Activated CD8-positive, alpha-beta T cell treated with anti-CD3 and anti-CD28 coated beads for 36 hours (primary cell): ENCODE data around the gene LPAR1. TPM values are rescaled to one million over a fixed set of nuclear protein-coding genes. Genes with fewer than 3 reads are reported as not detected.

Experiments
- ATAC-seq: fragments of 200-7000 bp; cut with Tn5 transposase; one replicate; pipeline ENCODE4 v1.10.0; 2021; ENCODE audit warnings: mild to moderate bottlenecking, moderate library complexity
- CTCF ChIA-PET: fragments of 350-600 bp; sonication (Branson Sonifier 250); formaldehyde crosslinking; loops from one replicate; lab custom pipeline; 2021; ENCODE audit warnings: antibody characterized with exemption; lab: Charles Lee
- POLR2A ChIA-PET: fragments of 350-600 bp; sonication (Branson Sonifier 250); formaldehyde crosslinking; loops from one replicate; lab custom pipeline; 2021; ENCODE audit warnings: antibody characterized with exemption; lab: Charles Lee
- DNase-seq: peaks from one replicate; pipeline ENCODE4 v3.0.0-alpha.2; 2020
- H3K27ac Mint-ChIP-seq: one replicate; pipeline ENCODE4 v1.8.0; 2021; ENCODE audit warnings: mild to moderate bottlenecking, mixed read lengths
- H3K27me3 Mint-ChIP-seq: one replicate; pipeline ENCODE4 v1.8.0; 2021; ENCODE audit warnings: mixed read lengths
- H3K36me3 Mint-ChIP-seq: one replicate; pipeline ENCODE4 v1.8.0; 2021; ENCODE audit warnings: low read depth, mixed read lengths
- H3K4me1 Mint-ChIP-seq: one replicate; pipeline ENCODE4 v1.8.0; 2021; ENCODE audit warnings: low read depth, mixed read lengths
- H3K4me3 Mint-ChIP-seq: one replicate; pipeline ENCODE4 v1.8.0; 2021; ENCODE audit warnings: mild to moderate bottlenecking, moderate library complexity, mixed read lengths
- H3K9me3 Mint-ChIP-seq: one replicate; pipeline ENCODE4 v1.8.0; 2021; ENCODE audit warnings: mixed read lengths
- intact Hi-C: fragments of 100-400 bp; cut with micrococcal nuclease; formaldehyde crosslinking; loops from one replicate; pipeline ENCODE4 v1.10.0; 2022
- total RNA-seq, 2 experiments: library from RNA; stranded (reverse); gene quantifications; one replicate each; pipeline ENCODE4 v1.2.3, GENCODE V29; 2021
- TF ChIP-seq, protein P1 (sequence below): fragments of 200-600 bp; IDR thresholded peaks from one replicate; pipeline ENCODE4 v1.8.0; 2022; ENCODE audit warnings: antibody characterized with exemption, mild to moderate bottlenecking

The LPAR1 gene
- total RNA-seq, 2 experiments from 2014 or later: not detected

DNA sequence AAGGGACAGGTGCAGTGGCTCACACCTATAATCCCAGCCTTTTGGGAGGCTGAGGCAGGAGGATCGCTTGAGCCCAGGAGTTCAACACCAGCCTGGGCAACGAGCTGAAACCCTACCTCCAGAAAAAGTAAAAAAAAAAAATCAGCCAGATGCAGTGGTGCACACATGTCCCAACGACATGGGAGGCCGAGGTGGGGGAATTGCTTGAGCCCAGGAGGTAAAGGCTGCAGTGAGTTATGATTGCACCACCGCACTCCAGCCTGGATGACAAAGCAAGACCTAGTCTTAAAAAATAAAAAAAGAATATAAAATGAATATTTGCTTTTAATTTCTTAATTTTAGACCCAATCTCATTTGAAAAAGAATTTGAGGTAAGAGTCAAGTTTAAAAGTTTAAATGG is 143.5 kb downstream of the LPAR1 start:
- TF ChIP-seq, protein P1, sequence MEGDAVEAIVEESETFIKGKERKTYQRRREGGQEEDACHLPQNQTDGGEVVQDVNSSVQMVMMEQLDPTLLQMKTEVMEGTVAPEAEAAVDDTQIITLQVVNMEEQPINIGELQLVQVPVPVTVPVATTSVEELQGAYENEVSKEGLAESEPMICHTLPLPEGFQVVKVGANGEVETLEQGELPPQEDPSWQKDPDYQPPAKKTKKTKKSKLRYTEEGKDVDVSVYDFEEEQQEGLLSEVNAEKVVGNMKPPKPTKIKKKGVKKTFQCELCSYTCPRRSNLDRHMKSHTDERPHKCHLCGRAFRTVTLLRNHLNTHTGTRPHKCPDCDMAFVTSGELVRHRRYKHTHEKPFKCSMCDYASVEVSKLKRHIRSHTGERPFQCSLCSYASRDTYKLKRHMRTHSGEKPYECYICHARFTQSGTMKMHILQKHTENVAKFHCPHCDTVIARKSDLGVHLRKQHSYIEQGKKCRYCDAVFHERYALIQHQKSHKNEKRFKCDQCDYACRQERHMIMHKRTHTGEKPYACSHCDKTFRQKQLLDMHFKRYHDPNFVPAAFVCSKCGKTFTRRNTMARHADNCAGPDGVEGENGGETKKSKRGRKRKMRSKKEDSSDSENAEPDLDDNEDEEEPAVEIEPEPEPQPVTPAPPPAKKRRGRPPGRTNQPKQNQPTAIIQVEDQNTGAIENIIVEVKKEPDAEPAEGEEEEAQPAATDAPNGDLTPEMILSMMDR: no peak
- peaks cover 5% of the 10 kb centered on the region for H3K9me3 Mint-ChIP-seq
- intact Hi-C loops: no loop called here
- H3K27ac Mint-ChIP-seq: no peak overlapping the region
- H3K4me1 Mint-ChIP-seq: no peaks in the 10 kb centered on the region
- no peaks in the 10 kb centered on the region for H3K36me3 Mint-ChIP-seq
- no peak overlapping the region for H3K4me3 Mint-ChIP-seq
- no peaks in the 10 kb centered on the region for H3K27me3 Mint-ChIP-seq
- POLR2A ChIA-PET: interaction anchor here (0.6 kb wide), 1 partner anchor 110 kb away, joined by 3 read pairs; no protein-coding TSS in a partner anchor
- CTCF ChIA-PET: no interaction called here
- ATAC-seq (no peak), DNase-seq (no peak)

DNA sequence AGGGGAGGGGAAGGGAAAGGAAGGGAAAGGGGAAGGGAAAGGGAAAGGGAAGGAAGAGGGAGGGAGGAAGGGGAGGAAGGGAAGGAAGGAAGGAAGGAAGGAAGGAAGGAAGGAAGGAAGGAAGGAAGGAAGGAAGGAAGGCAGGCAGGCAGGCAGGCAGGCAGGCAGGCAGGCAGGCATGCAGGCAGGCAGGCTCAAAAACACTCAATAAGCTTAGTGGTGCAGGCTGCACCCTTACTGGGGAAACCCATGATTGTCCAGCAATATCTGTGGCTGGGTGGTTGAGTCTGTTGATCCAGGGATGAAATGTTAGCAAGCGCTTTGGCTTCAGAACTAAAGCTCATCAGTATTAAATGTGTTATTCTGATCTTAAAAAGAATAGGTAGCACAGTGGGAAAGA is 145.6 kb downstream of the LPAR1 start:
- Mint-ChIP-seq H3K4me1 (no peaks in the 10 kb centered on the region), H3K27me3 (no peaks in the 10 kb centered on the region), H3K4me3 (no peak overlapping the region), H3K36me3 (no peaks in the 10 kb centered on the region), H3K27ac (no peak overlapping the region), H3K9me3 (peaks cover 5% of the 10 kb centered on the region)
- ChIA-PET CTCF (no interaction called here), POLR2A (no interaction called here)
- TF ChIP-seq, protein P1: no peak
- ATAC-seq: no peak
- intact Hi-C loops: no loop called here
- DNase-seq: no peak

DNA sequence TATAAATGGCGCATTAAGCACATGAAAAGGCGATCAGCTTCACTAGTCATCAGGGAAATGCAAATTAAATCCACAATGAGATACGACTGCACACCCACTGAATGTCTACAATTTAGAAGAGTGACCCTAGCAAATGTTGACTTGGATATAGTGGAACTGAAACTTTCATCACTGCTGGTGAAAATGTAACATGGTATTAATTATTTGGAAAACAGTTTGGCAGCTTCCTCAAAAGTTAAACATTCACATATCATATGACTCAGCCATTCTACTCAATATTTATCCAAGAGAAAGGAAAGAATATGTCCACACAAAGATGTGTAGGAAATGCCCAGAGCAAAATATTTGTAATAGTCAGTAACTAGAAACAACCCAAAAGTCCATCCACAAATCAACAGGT is 146.5 kb downstream of the LPAR1 start:
- intact Hi-C loops: no loop called here
- H3K4me3 Mint-ChIP-seq: no peak overlapping the region
- no peaks in the 10 kb centered on the region for H3K27me3 Mint-ChIP-seq
- ChIA-PET CTCF (no interaction called here), POLR2A (no interaction called here)
- no peak for DNase-seq
- H3K4me1 Mint-ChIP-seq: no peaks in the 10 kb centered on the region
- TF ChIP-seq, protein P1: no peak
- no peak overlapping the region for H3K27ac Mint-ChIP-seq
- H3K9me3 Mint-ChIP-seq: peaks cover 2% of the 10 kb centered on the region
- no peaks in the 10 kb centered on the region for H3K36me3 Mint-ChIP-seq
- no peak for ATAC-seq

DNA sequence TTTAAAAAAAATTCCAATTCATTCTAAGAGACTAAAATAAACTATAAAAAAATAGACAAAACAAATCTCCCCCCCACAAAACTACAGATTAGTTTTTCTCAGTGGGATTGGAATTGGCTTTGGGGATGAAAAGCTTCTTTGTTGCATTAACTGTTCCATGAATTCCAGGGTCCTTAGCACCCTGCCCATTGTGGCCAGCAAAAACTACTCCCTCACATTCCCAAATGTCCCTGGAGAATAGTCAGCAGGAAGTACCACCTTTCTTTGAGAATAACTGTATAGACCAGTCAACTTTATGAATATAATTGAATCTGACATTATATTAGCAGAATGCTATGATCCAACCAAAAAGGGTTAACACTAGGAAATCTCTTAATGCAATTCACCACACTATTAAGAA is 147.9 kb downstream of the LPAR1 start:
- ChIA-PET POLR2A (no interaction called here), CTCF (no interaction called here)
- intact Hi-C loops: no loop called here
- DNase-seq (no peak), ATAC-seq (no peak)
- no peaks in the 10 kb centered on the region for H3K9me3 Mint-ChIP-seq
- TF ChIP-seq, protein P1: no peak
- H3K27ac Mint-ChIP-seq: no peak overlapping the region
- no peaks in the 10 kb centered on the region for H3K4me1 Mint-ChIP-seq
- H3K36me3 Mint-ChIP-seq: no peaks in the 10 kb centered on the region
- no peaks in the 10 kb centered on the region for H3K27me3 Mint-ChIP-seq
- H3K4me3 Mint-ChIP-seq: no peak overlapping the region

DNA sequence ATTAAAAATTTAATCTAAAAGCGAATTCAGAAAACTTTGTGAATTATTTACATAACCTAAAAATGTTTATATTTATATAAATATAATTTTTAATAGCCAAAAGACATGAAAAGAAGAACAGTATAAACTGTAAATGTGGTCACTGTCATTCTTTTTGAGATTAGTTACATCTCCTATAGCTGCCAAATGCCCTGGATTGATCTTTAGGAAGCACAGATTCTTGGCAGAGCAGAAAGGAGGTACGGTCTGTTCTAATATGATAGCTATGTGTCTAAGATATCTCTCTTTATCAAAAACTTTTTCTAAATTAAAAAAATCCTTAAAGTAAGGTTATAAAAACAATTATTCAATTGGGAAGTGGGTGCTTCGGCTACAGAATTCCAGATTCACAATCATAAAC is 151.0 kb downstream of the LPAR1 start:
- no peak overlapping the region for H3K27ac Mint-ChIP-seq
- TF ChIP-seq, protein P1: no peak
- POLR2A ChIA-PET: no interaction called here
- intact Hi-C loops: no loop called here
- no peak for ATAC-seq
- no peaks in the 10 kb centered on the region for H3K36me3 Mint-ChIP-seq
- no peak for DNase-seq
- no peaks in the 10 kb centered on the region for H3K9me3 Mint-ChIP-seq
- H3K4me3 Mint-ChIP-seq: no peak overlapping the region
- CTCF ChIA-PET: no interaction called here
- H3K4me1 Mint-ChIP-seq: no peaks in the 10 kb centered on the region
- no peaks in the 10 kb centered on the region for H3K27me3 Mint-ChIP-seq
